OCI-LY7 (cell line): ENCODE data around the gene TNS3.

Experiments used
- EZH2phosphoT487 ChIP-seq: fragments of 200-600 bp; sonication (generic); IDR thresholded peaks from 2 replicates; pipeline ENCODE4 v1.6.1; 2018; ENCODE audit warnings: low read depth, borderline replicate concordance, mild to moderate bottlenecking, mixed run types, antibody characterized with exemption, low read length, moderate library complexity, mixed read lengths
- TF ChIP-seq, protein P1 (sequence below): fragments of 200-600 bp; sonication (generic); conservative IDR thresholded peaks from 2 replicates; pipeline ENCODE4 v1.5.1; 2014; ENCODE audit warnings: mild to moderate bottlenecking, antibody characterized with exemption, low read length, moderate library complexity, mixed read lengths

DNA sequence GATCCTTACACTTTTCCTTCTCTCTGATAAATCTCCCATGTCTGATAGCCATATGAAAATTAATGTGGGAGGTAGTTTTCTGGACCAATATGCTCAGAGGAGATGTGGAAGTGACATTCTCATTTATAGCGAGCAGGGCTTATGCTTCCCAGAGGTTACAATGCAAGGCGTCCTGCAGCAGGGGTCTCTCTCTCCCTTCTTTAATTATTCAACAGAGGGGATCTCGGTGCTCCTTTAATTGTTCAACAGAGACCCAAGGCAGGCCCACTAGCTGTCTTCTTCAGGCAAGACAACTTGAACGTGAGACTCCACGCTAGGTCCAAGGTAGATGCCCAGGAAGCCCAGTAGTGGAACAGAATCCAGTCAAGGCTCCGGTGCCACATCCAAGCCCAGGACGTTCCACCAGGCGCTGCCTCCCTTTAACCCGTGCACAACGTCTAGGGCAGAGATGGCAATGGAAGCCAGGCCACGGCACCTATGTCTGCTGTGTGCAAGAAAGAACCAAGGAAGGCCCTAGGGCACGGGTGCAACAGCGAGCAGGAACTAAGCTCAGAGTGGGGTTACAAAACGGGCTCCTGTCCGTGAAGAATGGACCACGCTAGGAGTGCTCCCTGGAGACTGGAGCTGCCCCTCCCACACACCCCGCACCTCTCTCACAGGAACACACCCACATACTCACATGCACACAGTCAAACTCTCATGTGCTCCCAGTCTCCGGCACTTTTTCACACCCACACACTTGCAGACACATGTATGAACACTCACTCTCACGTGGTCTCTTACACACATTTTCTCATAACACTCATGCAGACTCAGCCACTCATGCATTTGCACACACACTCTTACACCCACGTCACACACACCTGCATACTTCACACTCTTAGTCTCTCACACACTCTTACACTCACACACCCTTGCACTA, 230.4 kb downstream of the TNS3 start:
- TF ChIP-seq, protein P1, sequence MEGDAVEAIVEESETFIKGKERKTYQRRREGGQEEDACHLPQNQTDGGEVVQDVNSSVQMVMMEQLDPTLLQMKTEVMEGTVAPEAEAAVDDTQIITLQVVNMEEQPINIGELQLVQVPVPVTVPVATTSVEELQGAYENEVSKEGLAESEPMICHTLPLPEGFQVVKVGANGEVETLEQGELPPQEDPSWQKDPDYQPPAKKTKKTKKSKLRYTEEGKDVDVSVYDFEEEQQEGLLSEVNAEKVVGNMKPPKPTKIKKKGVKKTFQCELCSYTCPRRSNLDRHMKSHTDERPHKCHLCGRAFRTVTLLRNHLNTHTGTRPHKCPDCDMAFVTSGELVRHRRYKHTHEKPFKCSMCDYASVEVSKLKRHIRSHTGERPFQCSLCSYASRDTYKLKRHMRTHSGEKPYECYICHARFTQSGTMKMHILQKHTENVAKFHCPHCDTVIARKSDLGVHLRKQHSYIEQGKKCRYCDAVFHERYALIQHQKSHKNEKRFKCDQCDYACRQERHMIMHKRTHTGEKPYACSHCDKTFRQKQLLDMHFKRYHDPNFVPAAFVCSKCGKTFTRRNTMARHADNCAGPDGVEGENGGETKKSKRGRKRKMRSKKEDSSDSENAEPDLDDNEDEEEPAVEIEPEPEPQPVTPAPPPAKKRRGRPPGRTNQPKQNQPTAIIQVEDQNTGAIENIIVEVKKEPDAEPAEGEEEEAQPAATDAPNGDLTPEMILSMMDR = 0 out of 2 replicates have a peak, but pooled peaks have one; percentile 28
- TF ChIP-seq EZH2phosphoT487 = no peak
